HG02798 (cell line): ENCODE measurements around the gene KCNQ1.

Experiments
- ATAC-seq: cut with Tn5 transposase; IDR thresholded peaks from one replicate; pipeline ENCODE4 v1.9.1; 2021; ENCODE audit warnings: mild to moderate bottlenecking; ENCODE audit not compliant: unreplicated experiment, poor library complexity

Gene KCNQ1

GRCh38 chr11:2846470-2846869 lies 401.7 kb downstream of the KCNQ1 start:
- no peak for ATAC-seq

DNA sequence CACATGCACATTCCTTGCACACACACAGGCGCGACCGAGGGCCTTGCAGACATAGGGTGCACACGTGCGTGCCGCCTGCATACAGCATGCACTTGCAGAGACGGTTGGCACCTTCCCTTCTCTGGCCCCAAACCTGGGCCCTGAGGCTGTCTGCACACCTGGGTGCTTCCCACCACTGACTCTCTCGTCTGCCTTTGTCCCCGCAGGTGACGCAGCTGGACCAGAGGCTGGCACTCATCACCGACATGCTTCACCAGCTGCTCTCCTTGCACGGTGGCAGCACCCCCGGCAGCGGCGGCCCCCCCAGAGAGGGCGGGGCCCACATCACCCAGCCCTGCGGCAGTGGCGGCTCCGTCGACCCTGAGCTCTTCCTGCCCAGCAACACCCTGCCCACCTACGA lies 402.8 kb downstream of the KCNQ1 start:
- no peak for ATAC-seq

- no peak for ATAC-seq
These were observed 403.7 kb downstream of the KCNQ1 start for GRCh38 chr11:2848497-2848896.

DNA sequence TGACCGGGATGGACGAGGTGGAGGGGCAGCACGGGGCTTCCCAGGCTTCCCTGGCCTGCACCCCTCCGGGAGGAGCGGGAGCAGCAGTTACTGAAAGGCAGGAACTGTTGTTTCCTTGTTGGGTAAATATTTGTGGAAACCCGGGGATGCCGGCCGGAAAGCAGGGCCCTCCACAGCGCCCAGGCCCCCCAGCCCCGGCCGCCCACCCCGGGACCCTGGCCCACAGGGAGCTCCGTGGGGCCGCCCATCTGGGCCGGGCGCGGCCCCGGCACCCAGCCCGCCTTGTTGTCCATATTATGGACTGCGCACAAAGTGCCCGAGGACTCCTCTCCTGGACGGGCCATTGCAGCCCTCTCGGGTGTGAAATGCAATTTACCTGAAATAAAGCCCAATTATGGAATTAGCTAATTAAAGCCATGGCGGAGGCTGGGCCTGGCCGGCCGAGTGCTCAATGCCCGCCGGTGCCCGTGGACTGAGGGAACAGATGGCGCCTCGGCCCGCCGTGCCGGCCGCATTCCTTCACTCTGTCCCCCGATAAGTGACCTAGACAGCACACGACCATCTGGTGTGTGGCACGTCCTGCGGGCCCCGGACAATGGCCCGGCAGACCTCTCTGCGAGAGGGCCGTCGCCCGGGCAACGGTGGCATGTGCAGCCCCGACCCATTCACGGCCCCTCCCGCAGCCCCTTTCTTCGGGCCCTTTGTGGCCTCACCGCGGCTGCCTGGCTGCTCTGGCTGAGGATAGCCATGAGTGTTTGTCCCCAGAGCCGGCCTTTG lies 405.4 kb downstream of the KCNQ1 start:
- ATAC-seq: no peak

DNA sequence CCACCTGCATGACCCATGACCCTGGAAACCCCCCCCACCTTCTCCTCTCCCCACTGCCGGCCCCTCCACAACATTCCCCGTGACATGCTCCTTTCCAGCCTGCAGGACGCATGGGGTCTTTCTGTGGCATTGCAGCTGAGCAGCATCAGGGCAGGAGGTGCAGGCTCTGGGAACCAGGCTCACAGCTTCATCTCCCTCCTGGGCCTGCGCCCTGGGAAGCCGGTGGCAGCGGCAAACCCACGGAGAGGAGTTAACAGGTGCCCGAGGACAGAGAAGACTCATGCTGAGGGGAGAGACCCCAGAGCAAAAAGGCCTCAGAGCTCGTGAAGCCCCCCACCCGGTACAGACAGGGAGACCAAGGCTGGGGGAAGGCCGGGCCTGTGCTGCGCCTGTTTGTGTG lies 408.6 kb downstream of the KCNQ1 start:
- no peak for ATAC-seq

DNA sequence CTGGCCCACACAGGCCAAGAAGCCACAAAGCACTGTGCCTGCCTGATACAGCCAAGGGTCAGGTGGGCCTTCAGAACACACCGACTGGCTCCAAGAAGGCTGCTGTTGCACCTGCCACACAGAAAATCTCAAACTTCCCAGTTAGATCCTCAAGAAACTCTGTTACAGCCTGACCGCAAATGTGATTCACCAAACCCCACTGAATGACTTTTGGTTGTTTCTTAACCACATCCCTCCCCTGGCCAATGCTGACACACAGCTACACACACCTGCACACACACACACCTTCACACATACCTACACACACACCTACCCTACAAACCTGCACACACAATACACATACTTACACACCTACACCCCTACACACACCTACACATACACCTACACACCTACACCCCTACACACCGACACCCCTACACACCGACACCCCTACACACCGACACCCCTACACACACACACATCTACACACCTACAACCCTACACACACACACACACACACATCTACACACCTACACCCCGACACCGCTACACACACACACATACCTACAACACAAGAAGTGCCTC lies 409.3 kb downstream of the KCNQ1 start:
- no peak for ATAC-seq

- no peak for ATAC-seq
These were observed 410.4 kb downstream of the KCNQ1 start for GRCh38 chr11:2855162-2855561.

DNA sequence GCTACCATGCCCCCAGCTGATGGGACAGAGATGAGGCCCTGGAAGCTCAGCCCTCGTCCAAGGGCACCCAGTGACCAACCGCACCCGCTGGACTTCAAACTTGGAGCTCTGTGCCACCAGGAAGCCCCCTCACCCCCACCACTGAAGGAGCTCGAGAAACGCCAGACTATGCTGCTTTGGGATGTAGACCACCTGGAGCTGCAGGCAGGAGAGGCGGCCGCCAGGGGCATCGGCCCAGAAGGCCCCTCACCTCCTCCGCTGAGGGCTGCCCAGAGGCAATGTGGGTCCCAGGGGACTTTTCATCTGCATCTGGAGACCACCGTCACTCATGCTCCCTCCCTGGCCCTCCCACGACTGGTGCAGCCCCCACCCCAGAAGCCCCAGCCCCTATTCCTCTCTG lies 412.5 kb downstream of the KCNQ1 start:
- no peak for ATAC-seq

DNA sequence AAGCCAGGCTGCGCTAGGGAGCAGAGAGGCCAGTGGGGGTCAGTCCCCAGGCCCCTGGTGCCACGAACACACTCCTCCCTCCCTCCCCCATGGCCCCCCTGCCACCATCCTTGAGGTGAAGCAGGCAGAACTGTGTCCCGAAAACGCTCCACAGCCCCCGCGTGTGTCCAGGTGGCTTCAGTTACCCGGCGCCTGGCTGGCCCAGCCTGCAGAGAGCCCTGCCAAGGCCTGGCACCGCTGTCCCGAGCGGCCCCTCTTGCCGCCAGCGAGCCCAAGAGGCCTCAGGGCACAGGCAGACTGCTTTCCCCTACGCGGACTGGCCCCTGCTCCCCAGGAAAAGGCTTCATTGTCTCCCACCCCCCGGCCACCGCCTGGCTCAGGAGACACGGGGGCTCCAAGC lies 413.1 kb downstream of the KCNQ1 start:
- ATAC-seq: no peak

GRCh38 chr11:2858995-2859698 lies 414.3 kb downstream of the KCNQ1 start:
- no peak for ATAC-seq

- ATAC-seq: no peak
These were observed 414.9 kb downstream of the KCNQ1 start for GRCh38 chr11:2859699-2860037.

DNA sequence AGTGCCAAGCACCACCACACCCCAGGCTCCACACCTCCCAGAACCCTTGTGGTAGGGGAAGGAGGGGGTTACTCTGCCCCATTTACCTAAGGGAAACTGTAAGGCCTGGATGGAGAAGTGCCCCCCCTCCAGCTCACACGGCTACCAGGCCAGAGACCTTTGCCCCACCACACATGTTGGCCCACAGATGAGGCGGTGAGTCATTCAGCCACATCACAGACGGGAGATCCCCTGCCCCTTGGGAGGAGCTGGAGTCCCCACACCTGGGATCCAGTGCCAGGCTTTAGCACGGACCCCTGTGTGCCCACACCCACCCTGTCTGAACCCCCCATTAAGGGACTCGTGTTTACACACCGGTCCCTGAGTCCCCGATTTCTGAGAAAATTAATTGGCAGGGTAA lies 415.8 kb downstream of the KCNQ1 start:
- ATAC-seq: peak; percentile 55

DNA sequence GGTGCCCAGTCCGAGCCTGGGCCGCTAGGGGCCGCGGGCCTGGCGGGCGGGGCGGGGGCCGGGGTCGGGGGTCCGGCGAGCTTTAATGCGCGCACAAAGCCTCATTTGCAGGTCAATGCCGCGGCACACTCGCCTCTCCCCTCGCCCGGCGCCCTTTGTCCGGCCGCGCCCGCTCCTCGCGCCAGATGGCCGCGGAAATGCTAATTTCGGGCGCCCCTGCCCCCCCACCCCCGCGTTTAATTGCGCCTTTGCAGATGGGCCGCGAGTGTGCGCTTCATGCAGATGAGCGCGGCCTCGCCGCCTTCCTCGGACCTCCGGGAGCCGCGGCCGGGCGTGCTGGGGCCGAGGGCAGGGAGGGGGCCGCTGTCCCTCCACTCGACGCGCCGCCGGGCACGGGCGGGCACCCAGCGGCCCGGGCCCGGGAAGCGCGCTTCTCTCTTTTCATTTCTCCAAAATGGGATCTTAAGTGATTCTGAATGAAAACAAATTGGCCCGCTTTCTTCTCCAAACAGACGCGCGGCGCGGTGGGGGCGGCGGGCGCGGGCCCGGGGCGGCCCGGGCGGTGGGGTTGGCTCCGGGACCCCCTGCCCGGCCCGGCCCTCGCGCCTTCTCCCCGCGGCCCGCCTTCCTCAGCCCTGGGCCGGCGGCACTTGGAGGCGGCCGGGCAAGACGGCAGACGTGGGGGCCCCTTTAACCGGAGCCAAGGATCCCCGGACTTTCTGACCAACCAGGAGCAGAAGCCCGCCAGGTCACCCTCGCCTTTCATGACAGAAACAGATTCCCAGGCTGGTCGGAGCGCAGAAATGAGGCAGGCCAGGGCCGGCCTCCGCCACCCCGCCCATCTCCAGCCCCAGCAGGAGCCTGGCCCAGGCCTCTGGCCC lies 417.8 kb downstream of the KCNQ1 start:
- ATAC-seq: no peak

DNA sequence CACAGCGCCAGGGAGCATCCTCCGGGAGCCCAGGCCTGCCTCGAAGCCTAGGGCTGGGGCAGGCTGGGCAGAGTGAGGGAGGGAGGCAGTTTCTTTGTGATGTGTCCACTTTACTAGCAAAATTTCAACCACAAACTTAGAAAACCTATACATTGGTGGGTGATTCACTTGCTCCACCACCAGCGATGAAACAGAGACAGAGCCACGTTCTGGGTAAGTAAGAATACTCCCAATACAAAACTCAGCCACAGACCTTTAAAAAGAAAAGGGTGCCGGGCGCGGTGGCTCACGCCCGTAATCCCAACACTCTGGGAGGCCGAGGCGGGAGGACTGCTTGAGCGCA lies 418.4 kb downstream of the KCNQ1 start:
- ATAC-seq: no peak

GRCh38 chr11:2864901-2865300 lies 420.1 kb downstream of the KCNQ1 start:
- no peak for ATAC-seq

GRCh38 chr11:2865922-2866577 lies 421.2 kb downstream of the KCNQ1 start:
- ATAC-seq: no peak

DNA sequence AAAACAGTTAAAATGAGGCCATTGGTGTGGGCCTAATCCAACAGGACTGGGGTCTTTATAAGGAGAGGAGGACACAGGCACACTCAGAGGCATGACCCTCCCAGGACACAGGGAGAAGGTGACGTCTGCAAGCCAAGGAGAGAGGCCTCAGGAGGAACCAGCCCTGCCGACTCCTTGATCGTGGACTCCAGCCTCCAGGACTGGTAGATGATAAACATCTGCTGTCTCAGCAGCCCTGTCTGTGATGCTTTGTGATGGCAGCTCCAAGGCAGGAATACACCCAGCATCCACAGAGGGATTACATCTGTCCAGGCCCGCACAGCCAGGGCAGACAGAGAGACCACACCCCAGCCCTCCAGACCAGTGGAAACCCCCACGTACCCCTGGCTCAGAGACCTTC lies 422.3 kb downstream of the KCNQ1 start:
- no peak for ATAC-seq

DNA sequence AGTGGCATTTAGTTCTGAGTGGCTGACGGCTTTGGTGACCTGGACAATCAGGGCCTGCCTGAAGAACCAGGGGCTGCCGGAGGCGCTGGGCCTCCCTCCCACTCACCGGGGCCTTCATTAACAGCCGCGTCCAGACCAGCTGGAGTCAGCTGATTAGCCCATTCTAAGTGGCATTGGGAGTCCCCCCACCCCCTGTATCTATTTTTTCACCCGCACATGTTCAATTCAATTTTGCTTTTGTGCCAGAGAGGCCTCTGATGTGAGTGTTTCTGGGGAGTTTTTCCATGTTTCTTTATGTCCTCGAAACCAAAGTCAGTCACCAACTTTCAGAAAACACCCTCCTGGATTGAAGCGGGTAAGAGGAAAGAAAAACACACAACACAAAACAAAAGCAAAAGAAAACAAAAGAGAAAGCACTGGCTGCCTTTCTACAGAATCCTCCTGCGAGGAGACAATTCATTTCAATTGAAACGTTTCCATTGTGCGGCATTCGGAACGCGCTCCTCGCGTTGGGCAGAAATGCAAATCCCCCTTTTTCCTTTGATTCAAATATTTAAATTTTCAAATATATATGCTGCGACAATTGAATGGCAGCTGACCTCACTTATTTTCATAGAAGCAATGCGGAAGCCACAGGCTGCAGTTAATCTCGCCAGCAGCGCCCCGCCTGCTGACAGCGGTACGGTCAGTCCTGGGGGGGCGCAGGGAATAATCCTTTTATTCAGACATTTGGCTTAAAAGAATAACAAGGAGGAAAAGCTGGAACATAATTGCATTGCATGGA lies 423.1 kb downstream of the KCNQ1 start:
- no peak for ATAC-seq

- ATAC-seq: no peak
These were observed 423.8 kb downstream of the KCNQ1 start for GRCh38 chr11:2868506-2869133.
